Lower leg skin (tissue), 3 donors: ENCODE results near the gene ZG16.

Source experiments
- CTCF ChIP-seq, 3 donors: fragments of 450-650 bp; IDR thresholded peaks; one replicate each; pipeline ENCODE4 v1.5.1; 2016; ENCODE audit warnings: antibody characterized with exemption in 3 of 3, mild to moderate bottlenecking in 3 of 3, moderate library complexity in 2 of 3
- POLR2A ChIP-seq, 2 donors: fragments of 450-650 bp; IDR thresholded peaks; one replicate each; pipeline ENCODE4 v1.6.1; 2016 to 2017; ENCODE audit warnings: antibody characterized with exemption in 2 of 2, mild to moderate bottlenecking in 1 of 2, moderate library complexity in 1 of 2

GRCh38 chr16:29761882-29762281 is 16.2 kb upstream of the ZG16 start:
- no peak for TF ChIP-seq CTCF (IDR thresholded peaks at IDR 0.05)
- TF ChIP-seq POLR2A (IDR thresholded peaks at IDR 0.05): no peak
